ENCODE measurements around the gene JPH3.

Gene JPH3

GRCh38 chr16:87627542-87628245, 25.4 kb downstream of the JPH3 start:
- no peak for DNase-seq

- no peak for DNase-seq
Measured at GRCh38 chr16:87628246-87628923, 26.1 kb downstream of the JPH3 start.

DNA sequence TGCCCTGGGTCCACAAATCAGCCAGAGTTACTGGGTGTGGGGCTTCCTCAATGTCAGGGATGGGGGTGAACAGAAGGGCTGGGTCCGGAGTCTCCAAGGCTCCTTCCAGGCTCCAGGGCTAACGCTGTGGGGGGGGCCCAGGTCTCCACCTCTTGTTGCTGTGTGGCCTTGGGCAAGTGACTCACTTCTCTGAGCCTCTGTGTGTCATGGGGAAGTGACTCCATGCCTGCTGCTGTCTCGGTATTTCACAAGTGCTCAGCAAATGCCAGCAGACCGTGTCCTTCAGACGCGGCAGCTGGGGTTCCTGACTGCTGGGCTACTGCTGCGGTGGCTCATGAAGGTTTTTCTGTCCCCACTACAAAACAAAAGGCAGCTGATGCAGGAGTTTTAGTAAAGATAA, 26.6 kb downstream of the JPH3 start:
- DNase-seq: no peak

DNA sequence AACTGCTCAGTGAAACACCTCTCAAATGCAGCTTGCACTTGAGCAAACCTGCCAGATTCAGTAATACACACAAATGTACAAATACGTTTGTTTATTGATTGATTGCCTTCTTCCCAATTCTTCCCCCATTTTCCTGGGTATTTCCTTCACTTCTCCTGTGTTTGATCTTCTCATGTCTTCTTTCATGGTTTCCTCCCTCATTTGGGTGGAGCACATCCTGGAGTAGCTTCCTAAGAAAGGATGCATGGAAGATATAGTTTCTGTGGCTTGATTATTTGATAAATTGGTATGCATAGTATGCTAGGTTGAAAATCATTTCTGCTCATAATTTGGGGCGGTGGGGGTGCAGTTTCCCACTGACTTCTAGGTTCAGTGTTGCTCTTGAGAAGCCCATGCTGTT, 28.8 kb downstream of the JPH3 start:
- DNase-seq: no peak

DNA sequence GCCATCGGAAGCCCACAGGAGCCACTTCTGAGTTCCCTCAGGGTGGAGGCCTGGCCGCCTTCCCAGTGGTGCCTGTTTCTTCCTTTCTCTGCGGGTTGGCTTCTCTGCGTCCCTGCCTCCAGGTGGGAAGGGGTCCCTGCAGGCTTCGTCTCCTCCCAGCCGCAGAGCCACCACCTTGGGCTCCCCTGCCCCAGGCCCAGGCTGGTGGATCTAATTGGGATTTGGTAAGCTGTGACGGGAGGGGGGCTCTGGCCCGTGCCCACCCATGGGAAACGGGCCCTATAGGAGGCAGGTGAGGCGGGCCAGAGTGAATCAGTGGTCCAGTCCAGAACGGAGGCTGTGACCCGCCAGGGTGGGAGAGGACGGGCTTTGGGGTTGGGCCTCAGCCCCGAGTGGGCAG, 32.1 kb downstream of the JPH3 start:
- DNase-seq: no peak

GRCh38 chr16:87635541-87636049, 33.3 kb downstream of the JPH3 start:
- peak; percentile 72 for DNase-seq

- peak; percentile 93 for DNase-seq
Measured at GRCh38 chr16:87636050-87636684, 33.9 kb downstream of the JPH3 start.

DNA sequence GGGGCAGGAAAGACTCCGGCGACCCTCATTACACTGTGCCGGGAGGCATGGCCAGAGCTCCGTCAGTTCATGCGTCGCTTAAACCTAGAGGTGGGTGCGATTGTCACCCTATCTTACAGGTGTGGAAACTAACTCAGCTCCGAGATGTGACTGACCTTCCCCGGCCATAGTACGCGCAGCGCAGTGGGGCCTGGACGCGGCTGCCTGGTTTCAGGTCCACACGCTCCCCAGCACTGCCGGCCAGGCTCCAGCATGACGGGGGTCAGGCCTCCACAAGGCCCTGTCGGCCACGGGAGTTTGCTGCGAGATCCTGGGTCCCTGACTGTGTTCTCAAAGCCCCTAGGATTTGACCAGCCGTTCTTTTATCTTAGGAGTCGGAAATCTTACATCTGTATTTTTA, 34.4 kb downstream of the JPH3 start:
- DNase-seq: no peak

DNA sequence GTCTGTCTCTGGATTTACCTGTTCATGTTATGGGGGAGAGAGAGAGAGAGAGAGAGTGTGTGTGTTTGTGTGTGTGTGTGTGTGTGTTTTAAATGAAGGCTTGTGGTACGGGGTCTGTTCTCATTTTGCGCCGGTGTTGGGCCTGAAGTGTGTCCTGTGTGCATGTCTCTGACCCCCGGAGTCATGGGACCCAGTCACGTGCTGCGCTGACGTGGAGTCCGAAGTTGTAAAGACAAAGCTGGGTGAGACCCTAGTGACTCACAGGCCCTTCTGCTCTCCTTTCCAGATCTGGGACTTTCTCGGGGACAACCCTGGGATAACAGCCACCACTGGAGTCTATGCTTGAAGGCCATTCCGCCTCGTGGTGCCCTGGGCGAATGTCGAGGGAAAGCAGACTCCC, 35.0 kb downstream of the JPH3 start:
- no peak for DNase-seq

- DNase-seq: no peak
Measured at GRCh38 chr16:87638736-87639135, 36.4 kb downstream of the JPH3 start.

GRCh38 chr16:87641721-87642120, 39.4 kb downstream of the JPH3 start:
- no peak for DNase-seq

GRCh38 chr16:87642491-87642890, 40.2 kb downstream of the JPH3 start:
- DNase-seq: no peak

- no peak for DNase-seq
Measured at GRCh38 chr16:87644186-87644585, 41.9 kb downstream of the JPH3 start.

DNA sequence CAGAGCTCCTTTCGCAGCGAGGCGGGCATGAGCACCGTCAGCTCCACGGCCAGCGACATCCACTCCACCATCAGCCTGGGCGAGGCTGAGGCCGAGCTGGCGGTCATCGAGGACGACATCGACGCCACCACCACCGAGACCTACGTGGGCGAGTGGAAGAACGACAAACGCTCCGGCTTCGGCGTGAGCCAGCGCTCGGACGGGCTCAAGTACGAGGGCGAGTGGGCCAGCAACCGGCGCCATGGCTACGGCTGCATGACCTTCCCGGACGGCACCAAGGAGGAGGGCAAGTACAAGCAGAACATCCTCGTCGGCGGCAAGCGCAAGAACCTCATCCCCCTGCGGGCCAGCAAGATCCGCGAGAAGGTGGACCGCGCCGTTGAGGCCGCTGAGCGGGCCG, 42.3 kb downstream of the JPH3 start:
- no peak for DNase-seq

- no peak for DNase-seq
Measured at GRCh38 chr16:87645802-87646201, 43.5 kb downstream of the JPH3 start.

DNA sequence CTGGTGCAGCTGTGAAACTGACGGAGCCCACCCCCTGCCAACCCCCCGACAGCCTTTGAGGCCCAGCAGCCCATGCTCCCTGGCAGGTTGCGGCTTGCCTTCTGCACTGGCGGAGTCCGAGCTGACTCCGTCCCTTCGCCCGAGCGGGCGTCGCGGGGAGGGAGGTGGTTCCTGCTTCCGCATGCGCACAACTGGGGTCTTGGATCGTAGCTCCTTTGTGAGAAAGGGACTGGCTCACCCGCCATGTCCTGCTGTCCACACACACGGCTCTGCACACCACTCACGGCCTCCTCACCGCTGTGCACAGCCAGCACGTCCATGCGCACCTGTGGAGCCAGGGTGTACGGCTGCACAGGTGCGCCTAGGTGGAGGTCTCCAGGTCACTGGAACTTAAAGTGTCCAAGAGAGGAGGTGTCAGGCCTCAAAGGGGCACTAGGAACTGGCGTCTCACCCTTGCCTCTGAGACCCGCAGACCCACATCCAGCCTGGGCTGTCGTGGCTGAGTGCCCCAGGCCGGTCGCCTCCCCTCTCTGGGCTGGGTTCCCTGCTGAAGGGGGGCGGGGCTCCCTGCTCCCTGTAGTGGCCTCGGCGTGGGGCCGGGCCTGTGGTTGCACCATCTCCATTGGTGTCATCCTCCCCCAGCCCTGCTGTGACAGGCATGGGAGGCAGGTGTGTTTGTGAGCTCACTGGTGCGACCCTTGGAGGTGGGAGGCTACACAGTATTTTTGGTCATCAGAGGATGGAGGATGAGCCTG, 45.3 kb downstream of the JPH3 start:
- peak; percentile 55 for DNase-seq

GRCh38 chr16:87648236-87648635, 45.9 kb downstream of the JPH3 start:
- DNase-seq: peak; percentile 84

- no peak for DNase-seq
Measured at GRCh38 chr16:87648698-87649487, 46.6 kb downstream of the JPH3 start.

DNA sequence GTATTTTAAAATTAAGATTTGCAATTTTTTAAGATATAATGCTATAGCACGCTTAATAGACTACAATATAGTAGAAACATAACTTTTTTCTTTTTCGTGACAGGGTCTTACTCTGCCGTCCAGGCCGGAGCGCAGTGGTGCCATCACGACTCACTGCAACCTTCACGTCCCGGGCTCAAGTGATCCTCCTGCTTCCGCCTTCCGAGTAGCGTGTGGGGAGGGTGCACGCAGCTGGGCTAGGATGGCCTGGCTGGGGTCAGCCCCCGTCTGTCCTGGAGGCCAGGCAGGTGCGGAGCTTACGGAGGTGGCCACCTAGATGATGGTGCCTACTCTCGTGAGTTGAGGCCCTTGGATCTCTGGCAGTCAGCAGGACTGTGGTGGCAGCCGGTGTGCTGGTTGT, 50.1 kb downstream of the JPH3 start:
- DNase-seq: no peak

- DNase-seq: no peak
Measured at GRCh38 chr16:87652799-87653198, 50.5 kb downstream of the JPH3 start.

GRCh38 chr16:87653234-87653633, 50.9 kb downstream of the JPH3 start:
- peak; percentile 4 for DNase-seq

DNA sequence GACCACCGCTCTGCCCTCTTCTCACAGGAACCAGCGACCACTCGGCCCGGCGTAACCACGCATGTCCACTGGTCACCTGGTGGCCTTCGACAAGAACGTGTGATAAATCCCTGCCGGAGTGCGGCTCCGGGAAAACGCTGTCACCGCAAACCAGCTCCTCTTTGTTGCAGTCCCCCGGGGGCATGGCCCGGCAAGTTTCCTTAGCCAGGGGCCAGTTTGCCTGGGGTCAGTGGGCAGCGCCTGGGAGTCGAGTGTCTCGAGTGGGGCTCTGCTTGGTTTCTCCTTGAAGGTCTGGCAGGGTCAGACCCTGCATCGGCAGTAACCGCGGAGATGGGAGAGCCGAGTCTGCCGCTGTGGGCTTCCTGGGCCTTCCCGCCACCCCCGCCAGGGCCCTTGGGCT, 52.5 kb downstream of the JPH3 start:
- DNase-seq: no peak

GRCh38 chr16:87656328-87656727, 54.0 kb downstream of the JPH3 start:
- no peak for DNase-seq

Measured in OCI-M1 (cell line).